Measurements from ENCODE around the gene LRRC2.

- TF ChIP-seq CTCF (IDR thresholded peaks at IDR 0.05; ENCODE audit: poor library complexity), result no peak
- no peak for TF ChIP-seq EZH2 (IDR thresholded peaks at IDR 0.05; ENCODE audit: borderline replicate concordance)
- no peak for TF ChIP-seq EZH2phosphoT487 (IDR thresholded peaks at IDR 0.05; ENCODE audit: low read depth, severe bottlenecking, unreplicated experiment)
These were observed 43.2 kb upstream of the LRRC2 start for GRCh38 chr3:46609212-46609721.
